ENCODE data around the gene TAOK1.

The TAOK1 gene

DNA sequence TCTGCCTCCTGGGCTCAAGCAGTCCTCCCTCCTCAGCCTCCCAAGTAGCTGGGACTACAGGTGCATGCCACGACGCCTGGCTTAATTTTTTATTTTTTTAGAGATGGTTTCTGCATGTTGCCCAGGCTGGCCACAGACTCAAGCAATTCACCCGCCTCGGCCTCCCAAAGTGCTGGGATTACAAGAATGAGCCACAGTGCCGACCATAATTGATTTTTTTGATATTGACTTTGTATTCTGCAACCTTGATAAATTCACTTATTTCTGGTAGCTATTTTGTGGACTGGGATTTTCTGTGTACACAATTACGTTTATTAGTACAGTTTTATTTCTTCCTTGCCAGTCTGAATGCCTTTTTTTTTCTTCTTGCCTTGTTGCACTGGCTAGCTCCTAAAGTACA is 30.0 kb downstream of the TAOK1 start:
- in situ Hi-C loops (cut with MboI; ENCODE audit: low pct_unique_long_range_greater_than_20kb, low sequenced_read_pairs, unreplicated experiment): no loop called here
- DNase-seq (ENCODE audit: low spot score): no peak
- TF ChIP-seq, protein P1, sequence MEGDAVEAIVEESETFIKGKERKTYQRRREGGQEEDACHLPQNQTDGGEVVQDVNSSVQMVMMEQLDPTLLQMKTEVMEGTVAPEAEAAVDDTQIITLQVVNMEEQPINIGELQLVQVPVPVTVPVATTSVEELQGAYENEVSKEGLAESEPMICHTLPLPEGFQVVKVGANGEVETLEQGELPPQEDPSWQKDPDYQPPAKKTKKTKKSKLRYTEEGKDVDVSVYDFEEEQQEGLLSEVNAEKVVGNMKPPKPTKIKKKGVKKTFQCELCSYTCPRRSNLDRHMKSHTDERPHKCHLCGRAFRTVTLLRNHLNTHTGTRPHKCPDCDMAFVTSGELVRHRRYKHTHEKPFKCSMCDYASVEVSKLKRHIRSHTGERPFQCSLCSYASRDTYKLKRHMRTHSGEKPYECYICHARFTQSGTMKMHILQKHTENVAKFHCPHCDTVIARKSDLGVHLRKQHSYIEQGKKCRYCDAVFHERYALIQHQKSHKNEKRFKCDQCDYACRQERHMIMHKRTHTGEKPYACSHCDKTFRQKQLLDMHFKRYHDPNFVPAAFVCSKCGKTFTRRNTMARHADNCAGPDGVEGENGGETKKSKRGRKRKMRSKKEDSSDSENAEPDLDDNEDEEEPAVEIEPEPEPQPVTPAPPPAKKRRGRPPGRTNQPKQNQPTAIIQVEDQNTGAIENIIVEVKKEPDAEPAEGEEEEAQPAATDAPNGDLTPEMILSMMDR (IDR thresholded peaks at IDR 0.05; ENCODE audit: extremely low read depth, insufficient read depth, missing control alignments): no peak

DNA sequence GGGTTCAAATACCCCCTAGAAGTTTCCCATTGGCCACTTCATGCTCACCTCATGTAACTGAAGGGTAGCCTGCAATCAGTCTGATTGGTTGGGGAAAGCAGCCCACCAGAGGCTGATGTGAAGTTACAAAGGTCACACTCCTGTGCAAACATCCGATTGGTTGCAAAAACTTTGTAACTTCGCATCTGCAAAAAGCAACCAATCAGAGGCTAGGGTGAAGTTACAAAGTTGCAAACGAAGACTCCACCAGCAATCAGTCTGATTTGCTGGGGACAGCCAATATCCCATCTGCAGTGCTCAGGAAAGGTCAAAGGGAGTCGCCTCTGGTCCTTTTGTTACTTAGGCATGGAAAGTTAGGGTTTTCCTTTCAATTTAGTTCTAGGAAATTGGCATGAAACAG is 40.1 kb downstream of the TAOK1 start:
- in situ Hi-C loops (cut with MboI; ENCODE audit: low pct_unique_long_range_greater_than_20kb, low sequenced_read_pairs, unreplicated experiment): no loop called here
- DNase-seq (ENCODE audit: low spot score): no peak
- TF ChIP-seq, protein P1 (IDR thresholded peaks at IDR 0.05; ENCODE audit: extremely low read depth, insufficient read depth, missing control alignments): no peak

DNA sequence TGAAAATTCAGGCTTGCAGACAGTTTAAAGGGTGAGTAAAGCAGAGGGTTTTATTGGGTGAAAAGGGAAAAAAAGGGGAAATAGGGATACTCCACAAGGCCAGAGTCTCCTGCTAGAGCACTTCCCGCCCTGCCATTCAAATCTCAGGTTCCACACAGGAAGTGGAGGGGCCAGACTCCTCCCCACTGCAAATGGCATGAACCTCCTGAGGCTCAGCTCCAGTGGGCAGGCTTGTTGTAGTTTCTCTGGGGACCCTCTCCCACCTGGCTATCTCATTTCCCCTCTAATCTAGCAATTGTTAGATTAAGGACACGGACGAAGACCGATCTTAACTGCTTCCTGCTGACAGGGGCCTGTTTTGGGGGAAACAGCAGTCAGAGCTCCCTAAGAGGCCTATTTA is 43.4 kb downstream of the TAOK1 start:
- TF ChIP-seq, protein P1 (IDR thresholded peaks at IDR 0.05; ENCODE audit: extremely low read depth, insufficient read depth, missing control alignments): no peak
- DNase-seq (ENCODE audit: low spot score): no peak
- in situ Hi-C loops (cut with MboI; ENCODE audit: low pct_unique_long_range_greater_than_20kb, low sequenced_read_pairs, unreplicated experiment): no loop called here

DNA sequence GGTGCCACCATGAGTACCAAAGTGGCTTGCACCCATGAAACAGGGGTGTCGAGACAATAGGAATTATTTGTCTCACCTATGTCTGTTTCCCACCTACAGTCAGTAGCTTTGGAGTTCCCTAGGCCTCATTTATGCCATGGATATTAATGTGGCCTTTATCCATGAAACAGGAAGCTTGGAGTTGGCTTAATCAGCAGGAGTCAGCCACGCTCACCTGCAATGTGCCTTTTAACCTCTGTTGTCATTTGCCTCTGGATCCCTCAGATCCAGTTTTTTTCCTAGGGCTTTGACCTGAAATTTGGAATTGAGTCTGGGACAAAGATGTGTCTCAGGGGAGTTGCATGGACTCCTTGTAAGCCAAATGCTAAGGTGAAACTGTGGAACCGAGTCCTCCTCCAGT is 44.4 kb downstream of the TAOK1 start:
- DNase-seq (ENCODE audit: low spot score): no peak
- in situ Hi-C loops (cut with MboI; ENCODE audit: low pct_unique_long_range_greater_than_20kb, low sequenced_read_pairs, unreplicated experiment): no loop called here
- TF ChIP-seq, protein P1 (IDR thresholded peaks at IDR 0.05; ENCODE audit: extremely low read depth, insufficient read depth, missing control alignments): no peak

DNA sequence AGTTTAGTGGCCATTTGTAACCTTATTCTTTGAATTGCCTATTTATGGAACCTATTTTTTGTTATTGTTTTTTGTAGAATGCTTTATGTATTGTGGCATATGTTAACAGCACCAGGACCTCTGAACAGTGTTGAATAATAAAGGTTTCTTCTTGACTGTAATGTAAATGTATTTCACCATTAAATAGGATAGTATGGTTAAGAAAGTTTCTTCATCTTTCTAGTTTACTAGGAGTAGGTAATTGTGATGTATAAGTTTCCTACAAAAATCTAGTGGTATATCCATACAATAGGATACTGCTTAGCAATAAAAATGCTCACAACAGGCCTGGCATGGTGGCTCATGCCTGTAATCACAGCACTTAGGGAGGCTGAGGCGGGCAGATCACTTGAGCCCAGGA is 52.3 kb downstream of the TAOK1 start:
- in situ Hi-C loops (cut with MboI; ENCODE audit: low pct_unique_long_range_greater_than_20kb, low sequenced_read_pairs, unreplicated experiment): no loop called here
- TF ChIP-seq, protein P1 (IDR thresholded peaks at IDR 0.05; ENCODE audit: extremely low read depth, insufficient read depth, missing control alignments): no peak
- DNase-seq (ENCODE audit: low spot score): no peak

DNA sequence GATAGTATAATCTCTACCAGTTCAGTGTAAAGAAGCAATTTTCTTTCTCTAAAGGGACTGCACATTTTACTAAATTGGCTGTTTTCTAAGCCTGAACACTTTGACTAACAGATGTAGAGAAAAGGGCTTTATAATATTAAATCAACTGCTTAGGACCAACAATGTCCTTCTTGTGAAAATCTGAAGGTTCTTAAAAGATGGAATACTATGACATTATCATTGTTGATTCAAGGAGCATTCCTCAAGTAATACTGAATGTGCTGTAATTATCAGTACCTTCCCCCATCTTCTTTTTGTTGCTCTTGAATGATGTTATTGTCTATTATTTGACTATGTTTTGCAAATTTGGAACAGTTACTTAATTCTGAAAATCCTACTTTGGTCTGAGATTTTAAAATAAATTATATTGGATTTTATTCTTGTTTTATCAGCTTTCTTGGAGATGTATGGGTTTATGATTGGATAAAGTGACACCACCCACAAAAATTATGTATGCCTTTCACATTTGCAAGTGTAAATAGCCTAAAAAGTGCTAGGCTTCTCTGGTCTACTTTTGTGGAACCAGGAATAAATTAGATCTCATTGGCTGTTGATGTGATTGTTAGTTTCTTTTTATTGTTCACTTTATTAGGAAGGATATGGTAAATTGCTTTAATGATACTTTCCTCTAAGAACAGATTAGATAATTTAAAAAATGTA is 53.0 kb downstream of the TAOK1 start:
- TF ChIP-seq, protein P1 (IDR thresholded peaks at IDR 0.05; ENCODE audit: extremely low read depth, insufficient read depth, missing control alignments): no peak
- no peak for DNase-seq (ENCODE audit: low spot score)
- in situ Hi-C loops (cut with MboI; ENCODE audit: low pct_unique_long_range_greater_than_20kb, low sequenced_read_pairs, unreplicated experiment): no loop called here

Measured in GM13977 (cell line).